Subcutaneous abdominal adipose tissue (tissue), 5 donors: Measurements from ENCODE around the gene TGIF2.
A peak's percentile ranks its signal among the peaks of the same experiment; 100 is the strongest.

Experiments used
- H3K27ac ChIP-seq: one replicate; pipeline ENCODE4 v1.7.0; 2013; ENCODE audit warnings: low read depth, mild to moderate bottlenecking, inconsistent platforms, low read length, moderate library complexity
- H3K27me3 ChIP-seq, 5 donors: one replicate each; pipeline ENCODE4 v1.7.0; 2013; ENCODE audit warnings: low read length in 5 of 5, inconsistent platforms in 1 of 5; ENCODE audit not compliant: control insufficient read depth in 5 of 5, insufficient read depth in 4 of 5
- H3K36me3 ChIP-seq, 5 donors: one replicate each; pipeline ENCODE4 v1.7.0; 2013; ENCODE audit warnings: low read length in 5 of 5; ENCODE audit not compliant: control insufficient read depth in 5 of 5, insufficient read depth in 5 of 5
- H3K4me1 ChIP-seq, 5 donors: one replicate each; pipeline ENCODE4 v1.7.0; 2013; ENCODE audit warnings: low read length in 5 of 5, mild to moderate bottlenecking in 3 of 5, moderate library complexity in 1 of 5; ENCODE audit not compliant: control insufficient read depth in 5 of 5, insufficient read depth in 5 of 5
- H3K4me3 ChIP-seq, 5 donors: one replicate each; pipeline ENCODE4 v1.7.0; 2013; ENCODE audit warnings: low read length in 5 of 5, low read depth in 1 of 5
- H3K9ac ChIP-seq, 5 donors: one replicate each; pipeline ENCODE4 v1.7.0; 2013; ENCODE audit warnings: low read length in 5 of 5, mild to moderate bottlenecking in 4 of 5, moderate library complexity in 3 of 5
- H3K9me3 ChIP-seq, 5 donors: one replicate each; pipeline ENCODE4 v1.7.0; 2013; ENCODE audit warnings: low read length in 5 of 5; ENCODE audit not compliant: control insufficient read depth in 5 of 5
- donor health status: healthy.
- donor health status: healthy.
- donor health status: healthy.
- donor health status: healthy.
- donor health status: healthy.

Gene TGIF2

DNA sequence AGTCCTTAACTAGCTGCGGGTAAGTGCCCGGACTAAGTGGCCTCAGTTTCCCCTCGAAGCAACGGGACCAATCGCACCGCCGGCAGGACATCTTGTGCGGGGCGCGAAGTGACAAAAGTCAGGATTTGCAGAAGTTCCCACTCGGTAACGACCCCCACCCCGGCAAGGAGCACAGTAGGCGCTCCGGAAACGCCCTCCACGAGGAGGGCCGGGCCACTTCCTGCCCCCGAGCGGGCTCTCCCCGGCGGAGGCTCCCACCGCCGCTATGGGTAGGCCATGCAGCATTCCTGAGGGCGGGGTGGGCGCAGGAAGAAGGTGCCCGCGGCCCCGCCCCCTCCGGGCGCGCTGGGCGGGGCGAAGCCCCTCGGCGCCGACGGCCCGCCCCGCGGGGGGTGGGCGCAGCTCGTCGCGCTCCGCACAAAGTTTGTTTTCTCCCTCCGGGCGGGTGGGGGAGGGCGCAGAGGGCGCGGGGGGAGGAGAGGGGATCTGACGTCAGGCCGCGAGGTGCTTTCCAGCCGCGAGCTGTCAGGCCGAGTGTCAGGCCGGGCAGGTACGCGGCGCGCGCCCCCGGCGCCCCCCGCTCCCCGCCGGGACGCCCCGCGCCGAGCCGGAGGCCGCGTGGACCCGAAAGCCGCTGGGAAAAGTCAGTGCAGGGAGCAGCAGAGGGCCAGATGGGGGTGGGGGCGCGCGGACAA lies at the start of gene TGIF2:
TSS of gene TGIF2 (plus strand) at position 495 of the 695 bp plus-strand sequence. CDS start 5,178 bp downstream, outside the sequence.
- Histone ChIP-seq H3K4me1 (peaks cover 2 to 27% (median 24%) of the 10 kb centered on the region in 5 donors), H3K27me3 (no peaks in the 10 kb centered on the region), H3K27ac (peak within 1 kb of the TSS; percentile 91), H3K9me3 (no peaks in the 10 kb centered on the region), H3K36me3 (no peaks in the 10 kb centered on the region), H3K4me3 (peak within 1 kb of the TSS; percentile 64 to 78 (median 69)), H3K9ac (peak within 1 kb of the TSS in 4 of 5 donors; percentile 72 to 87 (median 80))

DNA sequence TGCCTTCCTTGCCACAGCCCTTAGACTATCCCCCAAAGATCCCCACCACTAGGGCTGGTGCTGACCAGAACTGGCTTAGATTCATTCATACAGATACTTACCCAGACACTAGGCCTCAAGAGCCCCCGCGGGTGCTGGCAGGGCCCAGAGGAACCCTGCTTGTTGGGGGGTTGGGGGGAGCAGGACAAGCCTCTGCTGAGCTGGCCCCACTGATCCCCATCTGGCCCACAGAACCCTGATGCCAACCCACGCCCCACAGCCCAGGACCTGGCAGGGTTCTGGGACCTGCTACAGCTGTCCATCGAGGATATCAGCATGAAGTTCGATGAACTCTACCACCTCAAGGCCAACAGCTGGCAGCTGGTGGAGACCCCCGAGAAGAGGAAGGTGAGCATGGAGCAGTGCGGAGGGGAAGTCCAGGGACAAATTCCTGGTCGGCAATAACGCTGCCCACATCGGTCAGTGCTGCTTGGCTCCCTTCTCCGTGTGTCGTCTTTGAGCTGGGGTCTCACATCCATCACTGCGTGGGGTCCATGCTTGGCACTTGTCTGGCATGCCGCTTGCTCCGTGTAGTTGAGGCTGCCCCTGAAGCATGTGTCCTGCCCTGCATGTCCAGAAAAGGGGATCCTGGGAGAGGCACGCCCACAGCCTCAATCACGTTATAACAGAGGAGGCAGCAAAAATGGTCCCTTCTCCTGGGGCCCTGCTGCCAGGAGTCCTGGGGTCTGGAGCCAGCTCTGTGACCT lies 47.6 kb upstream of the TGIF2 start:
- Histone ChIP-seq H3K27me3 (no peaks in the 10 kb centered on the region), H3K9ac (no peak overlapping the region), H3K4me1 (peaks cover 0 to 5% (median 3%) of the 10 kb centered on the region in 5 donors), H3K4me3 (no peak overlapping the region), H3K27ac (no peak overlapping the region), H3K9me3 (no peaks in the 10 kb centered on the region), H3K36me3 (peaks cover 2 to 68% (median 53%) of the 10 kb centered on the region in 5 donors)

DNA sequence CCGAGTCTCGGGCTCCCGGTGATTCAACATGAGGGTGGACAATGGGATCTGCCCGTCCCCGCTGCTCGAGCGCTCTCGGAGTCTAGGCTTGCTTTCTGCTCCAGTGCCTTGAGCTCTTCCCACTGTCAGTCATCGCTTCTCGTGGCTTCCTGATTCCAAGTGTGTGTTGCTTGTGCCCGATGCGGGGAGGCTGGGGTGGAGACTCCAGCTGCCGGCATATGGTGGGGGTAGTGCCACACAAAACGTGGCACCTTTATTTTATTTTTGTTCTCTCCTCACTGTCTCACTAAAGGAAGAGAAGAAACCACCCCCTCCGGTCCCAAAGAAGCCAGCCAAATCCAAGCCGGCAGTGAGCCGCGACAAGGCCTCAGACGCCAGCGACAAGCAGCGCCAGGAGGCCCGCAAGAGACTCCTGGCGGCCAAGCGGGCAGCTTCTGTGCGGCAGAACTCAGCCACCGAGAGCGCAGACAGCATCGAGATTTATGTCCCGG lies 46.8 kb upstream of the TGIF2 start:
- H3K27ac ChIP-seq = no peak overlapping the region
- H3K9ac ChIP-seq = no peak overlapping the region
- H3K4me1 ChIP-seq = peaks cover 0 to 5% (median 3%) of the 10 kb centered on the region in 5 donors
- H3K36me3 ChIP-seq = peaks cover under 1 to 66% (median 50%) of the 10 kb centered on the region in 5 donors
- no peaks in the 10 kb centered on the region for H3K9me3 ChIP-seq
- H3K4me3 ChIP-seq = no peak overlapping the region
- H3K27me3 ChIP-seq = no peaks in the 10 kb centered on the region

DNA sequence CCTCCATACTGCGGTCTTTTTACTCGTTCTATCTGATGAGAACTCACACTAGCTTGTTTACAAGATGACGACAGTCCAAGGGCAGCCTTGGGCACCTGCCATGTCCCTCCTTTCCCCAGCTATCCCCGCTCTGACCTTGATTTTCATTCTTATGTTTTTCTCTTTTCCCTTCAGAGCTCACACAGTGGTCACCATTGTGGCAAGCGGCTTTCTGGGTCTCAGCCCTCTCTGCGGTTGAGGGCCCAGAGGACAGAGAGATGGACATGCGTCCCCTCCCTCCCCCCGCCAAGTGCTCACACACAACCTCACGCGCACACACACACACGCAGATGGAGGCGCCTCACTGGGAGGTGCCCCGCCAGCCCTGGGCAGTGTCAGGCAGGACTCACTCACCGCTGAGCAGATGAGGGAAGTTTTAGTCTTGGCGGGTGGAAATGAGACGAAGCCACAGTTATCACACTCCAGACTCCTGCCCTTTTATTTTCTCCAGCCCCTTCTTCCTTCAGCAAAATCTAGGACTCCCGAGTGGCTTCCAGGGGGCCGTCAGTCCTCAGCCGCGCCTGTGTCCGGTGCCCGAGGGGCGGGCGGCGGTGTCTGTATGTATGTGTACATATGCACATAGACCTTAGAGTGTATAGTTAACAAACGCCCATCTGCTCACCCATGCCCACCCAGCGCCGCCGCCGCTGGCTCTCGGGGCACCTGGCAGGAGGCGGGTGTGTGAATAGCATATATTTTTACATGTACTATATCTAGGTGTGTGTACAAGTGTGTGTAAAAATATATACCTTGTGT lies 45.9 kb upstream of the TGIF2 start:
- H3K27ac ChIP-seq = no peak overlapping the region
- peaks cover 0 to 57% (median 45%) of the 10 kb centered on the region in 5 donors for H3K36me3 ChIP-seq

GRCh38 chr20:36528176-36528874 lies 45.1 kb upstream of the TGIF2 start:
- H3K27ac ChIP-seq = no peak overlapping the region
- H3K36me3 ChIP-seq = peaks cover 0 to 55% (median 45%) of the 10 kb centered on the region in 5 donors
- no peaks in the 10 kb centered on the region for H3K9me3 ChIP-seq
- no peaks in the 10 kb centered on the region for H3K4me1 ChIP-seq
- H3K9ac ChIP-seq = no peak overlapping the region
- H3K4me3 ChIP-seq = no peak overlapping the region
- no peaks in the 10 kb centered on the region for H3K27me3 ChIP-seq

More for the DNA sequence above, 45.9 kb upstream of the TGIF2 start:
- no peaks in the 10 kb centered on the region for H3K27me3 ChIP-seq
- H3K9me3 ChIP-seq = no peaks in the 10 kb centered on the region
- H3K4me1 ChIP-seq = peaks cover 0 to 5% (median 3%) of the 10 kb centered on the region in 5 donors
- H3K4me3 ChIP-seq = no peak overlapping the region
- H3K9ac ChIP-seq = no peak overlapping the region

DNA sequence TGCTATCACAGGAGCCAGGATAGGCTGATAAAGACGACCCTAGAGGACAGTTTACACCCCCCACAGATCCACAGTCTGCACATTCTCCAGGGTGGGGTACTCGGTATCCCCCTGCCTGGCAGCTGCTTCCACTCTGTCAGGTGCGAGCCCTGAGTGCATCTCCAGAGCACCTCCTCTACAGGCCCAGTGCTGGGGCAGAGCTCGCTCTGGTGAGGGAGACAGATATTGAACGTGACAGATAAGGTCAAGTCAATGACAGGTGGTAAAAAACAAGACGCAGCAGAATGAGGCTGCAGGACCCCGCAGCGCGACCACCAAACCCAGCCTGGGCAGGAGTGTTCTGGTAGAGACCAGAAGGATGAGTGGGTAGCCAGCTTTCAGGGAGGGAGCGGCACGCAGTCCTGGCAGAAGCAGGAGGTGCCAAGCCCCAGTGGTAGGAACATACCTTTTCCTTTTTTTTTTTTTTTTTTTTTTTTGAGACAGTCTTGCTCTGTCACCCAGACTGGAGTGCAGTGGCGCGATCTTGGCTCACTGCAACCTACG lies 44.5 kb upstream of the TGIF2 start:
- H3K4me1 ChIP-seq = no peaks in the 10 kb centered on the region
- no peaks in the 10 kb centered on the region for H3K9me3 ChIP-seq
- H3K27me3 ChIP-seq = no peaks in the 10 kb centered on the region
- no peak overlapping the region for H3K4me3 ChIP-seq
- H3K36me3 ChIP-seq = peaks cover 0 to 51% (median 42%) of the 10 kb centered on the region in 5 donors
- no peak overlapping the region for H3K9ac ChIP-seq
- H3K27ac ChIP-seq = no peak overlapping the region

DNA sequence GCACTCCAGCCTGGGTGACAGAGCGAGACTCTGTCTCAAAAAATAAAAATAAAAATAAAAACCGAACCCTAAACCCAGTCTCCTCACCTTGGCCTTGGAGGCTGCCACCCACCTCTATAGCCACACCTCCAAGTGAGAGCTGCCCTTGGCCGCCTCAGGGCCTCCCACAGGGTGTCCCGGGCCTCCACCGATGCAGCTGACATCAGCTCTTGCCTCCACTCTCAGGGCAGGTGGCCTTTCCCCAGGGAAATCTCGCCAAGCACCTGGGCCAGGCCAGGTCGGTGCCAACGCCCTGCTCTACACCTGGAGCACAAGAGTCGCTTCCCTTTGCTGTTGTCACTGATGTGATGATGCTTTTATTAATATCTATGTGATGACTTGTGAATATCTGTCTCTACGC lies 41.0 kb upstream of the TGIF2 start:
- H3K4me1 ChIP-seq = no peaks in the 10 kb centered on the region
- H3K9me3 ChIP-seq = no peaks in the 10 kb centered on the region
- no peaks in the 10 kb centered on the region for H3K27me3 ChIP-seq
- no peak overlapping the region for H3K4me3 ChIP-seq
- H3K36me3 ChIP-seq = peaks cover 0 to 17% (median 13%) of the 10 kb centered on the region in 5 donors
- no peak overlapping the region for H3K27ac ChIP-seq
- no peak overlapping the region for H3K9ac ChIP-seq

GRCh38 chr20:36532822-36533221 lies 40.6 kb upstream of the TGIF2 start:
- H3K4me3 ChIP-seq = no peak overlapping the region

DNA sequence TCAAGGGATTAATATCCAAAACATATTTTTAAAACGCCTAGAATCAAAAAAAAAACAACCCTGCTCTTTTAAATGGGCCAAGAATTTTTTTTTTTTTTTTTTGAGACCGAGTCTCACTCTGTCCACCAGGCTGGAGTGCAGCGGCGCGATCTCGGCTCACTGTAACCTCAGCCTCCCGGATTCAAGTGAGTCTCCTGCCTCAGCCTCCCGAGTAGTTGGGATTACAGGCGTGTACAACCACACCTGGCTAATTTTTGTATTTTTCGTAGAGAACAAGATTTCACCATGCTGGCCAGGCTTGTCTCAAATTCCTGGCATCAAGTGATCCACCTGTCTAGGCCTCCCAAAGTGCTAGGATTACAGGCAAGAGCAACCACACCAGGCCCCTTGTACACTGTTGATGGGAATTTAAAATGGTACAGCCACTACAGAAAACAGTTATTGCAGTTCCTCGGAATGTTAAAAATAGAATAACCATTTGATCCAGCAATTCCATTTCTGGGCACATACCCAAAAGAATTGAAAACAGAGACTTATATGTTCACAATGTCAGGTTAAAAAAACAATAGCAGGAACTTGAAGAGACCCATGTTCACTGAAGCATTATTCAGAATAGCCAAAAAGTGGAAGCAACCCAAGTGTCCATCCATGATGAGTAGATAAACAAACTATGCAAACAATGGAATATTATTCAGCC lies 35.2 kb upstream of the TGIF2 start:
- H3K36me3 ChIP-seq = no peaks in the 10 kb centered on the region
- H3K4me1 ChIP-seq = peaks cover 7 to 33% (median 29%) of the 10 kb centered on the region in 5 donors
- no peaks in the 10 kb centered on the region for H3K9me3 ChIP-seq
- H3K4me3 ChIP-seq = no peak overlapping the region
- no peak overlapping the region for H3K9ac ChIP-seq
- H3K27me3 ChIP-seq = no peaks in the 10 kb centered on the region
- no peak overlapping the region for H3K27ac ChIP-seq

More at GRCh38 chr20:36532822-36533221, 40.6 kb upstream of the TGIF2 start:
- no peaks in the 10 kb centered on the region for H3K27me3 ChIP-seq
- H3K9me3 ChIP-seq = no peaks in the 10 kb centered on the region
- peaks cover 0 to 2% (median 0%) of the 10 kb centered on the region in 5 donors for H3K4me1 ChIP-seq
- no peak overlapping the region for H3K27ac ChIP-seq
- peaks cover 0 to 13% (median 9%) of the 10 kb centered on the region in 5 donors for H3K36me3 ChIP-seq
- no peak overlapping the region for H3K9ac ChIP-seq
